HG03025 (cell line): ENCODE data around the gene NTRK1.
"Not testable (repeated sequence)": the region's sequence is repeated elsewhere in the genome, so short reads cannot be mapped to it uniquely, and the experiment has no call there.

Source experiments
- ATAC-seq: cut with Tn5 transposase; IDR thresholded peaks from one replicate; pipeline ENCODE4 v1.9.1; 2021; ENCODE audit warnings: mild to moderate bottlenecking, moderate library complexity; ENCODE audit not compliant: unreplicated experiment, low FRiP score

NTRK1 gene

GRCh38 chr1:156910309-156910782, 49.7 kb downstream of the NTRK1 start:
- no peak for ATAC-seq

GRCh38 chr1:156911577-156912298, 51.1 kb downstream of the NTRK1 start:
- ATAC-seq: no peak

- ATAC-seq: no peak
Observed at GRCh38 chr1:156912310-156912709, 51.6 kb downstream of the NTRK1 start.

- no peak for ATAC-seq
Observed at GRCh38 chr1:156912861-156913808, 52.5 kb downstream of the NTRK1 start.

GRCh38 chr1:156913809-156914387, 53.2 kb downstream of the NTRK1 start:
- no peak for ATAC-seq

GRCh38 chr1:156914440-156914856, 53.8 kb downstream of the NTRK1 start:
- no peak for ATAC-seq

GRCh38 chr1:156920233-156921052, 59.8 kb downstream of the NTRK1 start, which contains the start of gene LRRC71:
LRRC71 (plus strand) TSS chr1:156920632; CDS start chr1:156920804, 172 bp downstream.
- ATAC-seq: no peak

GRCh38 chr1:156921053-156921529, 60.4 kb downstream of the NTRK1 start:
- ATAC-seq: no peak

- no peak for ATAC-seq
Observed at GRCh38 chr1:156922986-156923669, 62.5 kb downstream of the NTRK1 start.

- ATAC-seq: no peak
Observed at GRCh38 chr1:156923670-156924477, 63.2 kb downstream of the NTRK1 start.

GRCh38 chr1:156924478-156925153, 64.0 kb downstream of the NTRK1 start:
- no peak for ATAC-seq

GRCh38 chr1:156925154-156926010, 64.7 kb downstream of the NTRK1 start:
- ATAC-seq: no peak

GRCh38 chr1:156926175-156926574, 65.5 kb downstream of the NTRK1 start:
- ATAC-seq: no peak

- not testable (repeated sequence) for ATAC-seq
Observed at GRCh38 chr1:156926695-156927094, 66.0 kb downstream of the NTRK1 start.

GRCh38 chr1:156927215-156928042, 66.8 kb downstream of the NTRK1 start:
- ATAC-seq: no peak

- ATAC-seq: no peak
Observed at GRCh38 chr1:156928043-156928602, 67.5 kb downstream of the NTRK1 start.
